A549 (cell line): ENCODE data around the gene EVA1C. TPM values are rescaled to one million over a fixed set of nuclear protein-coding genes. Genes with fewer than 3 reads are reported as not detected.
"Not testable (repeated sequence)": the region's sequence is repeated elsewhere in the genome, so short reads cannot be mapped to it uniquely, and the experiment has no call there.

ENCODE experiments used
- ATAC-seq, 2 experiments: fragments of 200-7000 bp in 1 of 2; fragments of >200 bp in 1 of 2; cut with Nextera tagmentation in 1 of 2; cut with Tn5 transposase in 1 of 2; 3 replicates each; pipeline versions ENCODE4 v1.8.0 to v1.9.1; 2018 to 2020; ENCODE audit warnings: mild to moderate bottlenecking in 1 of 2, moderate library complexity in 1 of 2
- CTCF ChIA-PET: fragments of 300-600 bp; sonication (Branson Sonifier 250); formaldehyde crosslinking; extraction: SDS; loops from one replicate; lab custom pipeline; 2021; ENCODE audit warnings: antibody characterized with exemption, inconsistent platforms; lab: Yijun Ruan, JAX
- POLR2A ChIA-PET: fragments of 350-600 bp; formaldehyde crosslinking; extraction: SDS; loops from one replicate; lab custom pipeline; 2021; ENCODE audit warnings: antibody characterized with exemption, inconsistent platforms; lab: Yijun Ruan, JAX
- DNase-seq, 2 experiments: peaks; one replicate each; pipeline versions ENCODE4 v3.0.0 to v3.0.0-alpha.2; 2011 to 2016; ENCODE audit warnings: low read depth in 1 of 2, low spot score in 1 of 2
- FAIRE-seq: peaks from 2 replicates; lab custom pipeline; 2011; peaks lifted over from hg19 to GRCh38; lab: Jason Lieb, UNC
- H3K27ac ChIP-seq, 2 experiments: fragments of >200 bp; sonication (Bioruptor Twin); formaldehyde crosslinking; 3 replicates each; pipeline ENCODE4 v1.5.1; 2016 to 2017
- H3K4me1 ChIP-seq: fragments of >200 bp; sonication (Bioruptor Twin); formaldehyde crosslinking; 3 replicates; pipeline ENCODE4 v1.6.1; 2016
- H3K4me2 ChIP-seq: fragments of >200 bp; sonication (Bioruptor Twin); formaldehyde crosslinking; 3 replicates; pipeline ENCODE4 v1.6.1; 2016
- H3K4me3 ChIP-seq: fragments of >200 bp; sonication (Bioruptor Twin); formaldehyde crosslinking; 3 replicates; pipeline ENCODE4 v1.5.1; 2016
- H3K9me3 ChIP-seq: fragments of >200 bp; sonication (Bioruptor Twin); formaldehyde crosslinking; 3 replicates; pipeline ENCODE4 v1.6.1; 2016
- CEBPB ChIP-seq, 2 experiments: fragments of >200 bp in 1 of 2; sonication (Bioruptor Twin) in 1 of 2; formaldehyde crosslinking in 1 of 2; IDR thresholded peaks; 2 replicates each; pipeline ENCODE4 v1.6.1; 2012 to 2016
- CHD2 ChIP-seq: fragments of 150-350 bp; IDR thresholded peaks from 2 replicates; pipeline ENCODE4 v1.6.1; 2014; ENCODE audit warnings: low read length; ENCODE audit not compliant: partially characterized antibody
- CHD4 ChIP-seq: fragments of 200-600 bp; sonication (generic); IDR thresholded peaks from 2 replicates; pipeline ENCODE4 v1.6.1; 2016; ENCODE audit warnings: antibody characterized with exemption, mild to moderate bottlenecking, borderline replicate concordance
- EHMT2 ChIP-seq: fragments of 200-600 bp; sonication (generic); IDR thresholded peaks from 2 replicates; pipeline ENCODE4 v1.6.1; 2016; ENCODE audit warnings: antibody characterized with exemption, low read depth, mild to moderate bottlenecking, moderate library complexity
- ELK1 ChIP-seq: fragments of 150-350 bp; IDR thresholded peaks from 2 replicates; pipeline ENCODE4 v1.6.1; 2014; ENCODE audit warnings: low read depth, mild to moderate bottlenecking, low read length
- EP300 ChIP-seq, 2 experiments: fragments of >200 bp; sonication (Bioruptor Twin); formaldehyde crosslinking; IDR thresholded peaks; 2 replicates in 1 of 2; 3 replicates in 1 of 2; pipeline ENCODE4 v1.6.1; 2016 to 2017
- ESRRA ChIP-seq: fragments of 150-350 bp; IDR thresholded peaks from 2 replicates; pipeline ENCODE4 v1.6.1; 2014; ENCODE audit warnings: mild to moderate bottlenecking, low read length, borderline replicate concordance
- FOSB ChIP-seq: fragments of 250-450 bp; sonication (Bioruptor Pico); IDR thresholded peaks from 2 replicates; pipeline ENCODE4 v1.5.0; 2020; ENCODE audit warnings: mild to moderate bottlenecking, moderate library complexity
- FOSL2 ChIP-seq, 2 experiments: fragments of 450-650 bp in 1 of 2; fragments of >200 bp in 1 of 2; sonication (Bioruptor Twin) in 1 of 2; formaldehyde crosslinking; IDR thresholded peaks; 2 replicates each; pipeline versions ENCODE4 v1.5.0 to v1.6.1; 2016 to 2020; ENCODE audit warnings: mild to moderate bottlenecking in 1 of 2, moderate library complexity in 1 of 2
- HEYL ChIP-seq: fragments of 250-450 bp; sonication (Bioruptor Pico); IDR thresholded peaks from 2 replicates; pipeline ENCODE4 v1.8.0; 2021; ENCODE audit warnings: mild to moderate bottlenecking, moderate library complexity
- HOXB13 ChIP-seq: fragments of 250-450 bp; sonication (Bioruptor Pico); IDR thresholded peaks from 2 replicates; pipeline ENCODE4 v1.5.0; 2020; ENCODE audit warnings: low read depth, mild to moderate bottlenecking, moderate library complexity
- JUN ChIP-seq, 2 experiments: fragments of >200 bp; sonication (Bioruptor Twin); formaldehyde crosslinking; IDR thresholded peaks; 2 replicates in 1 of 2; 3 replicates in 1 of 2; pipeline ENCODE4 v1.6.1; 2016 to 2017
- KDM1A ChIP-seq: fragments of 200-600 bp; sonication (generic); IDR thresholded peaks from 2 replicates; pipeline ENCODE4 v1.6.1; 2016; ENCODE audit warnings: low read depth, mild to moderate bottlenecking
- KDM5A ChIP-seq: fragments of 200-600 bp; sonication (generic); IDR thresholded peaks from 2 replicates; pipeline ENCODE4 v1.6.1; 2016; ENCODE audit warnings: antibody characterized with exemption, mild to moderate bottlenecking
- MAZ ChIP-seq: fragments of 150-350 bp; IDR thresholded peaks from 2 replicates; pipeline ENCODE4 v1.6.1; 2014; ENCODE audit warnings: antibody characterized with exemption, low read depth, low read length, borderline replicate concordance
- NFE2L2 ChIP-seq: fragments of 150-350 bp; conservative IDR thresholded peaks from 2 replicates; pipeline ENCODE4 v1.6.1; 2014; ENCODE audit warnings: low read length
- POLR2A ChIP-seq: IDR thresholded peaks from 2 replicates; pipeline ENCODE4 v1.6.1; 2012; ENCODE audit warnings: mild to moderate bottlenecking, low read length
- POLR2AphosphoS2 ChIP-seq: conservative IDR thresholded peaks from 2 replicates; pipeline ENCODE4 v1.6.1; 2012; ENCODE audit warnings: low read length, improper control_type of control experiment, inconsistent platforms
- RARB ChIP-seq: fragments of 250-450 bp; sonication (Bioruptor Pico); IDR thresholded peaks from 2 replicates; pipeline ENCODE4 v1.8.0; 2021; ENCODE audit warnings: mild to moderate bottlenecking, moderate library complexity
- RFX5 ChIP-seq: fragments of 450-650 bp; IDR thresholded peaks from 2 replicates; pipeline ENCODE4 v1.7.1; 2014; ENCODE audit warnings: antibody characterized with exemption, mild to moderate bottlenecking, moderate library complexity
- ZC3H11A ChIP-seq: fragments of 450-650 bp; IDR thresholded peaks from 2 replicates; pipeline ENCODE4 v1.6.1; 2014; ENCODE audit warnings: antibody characterized with exemption, mild to moderate bottlenecking
- ZFP36 ChIP-seq: fragments of 450-650 bp; IDR thresholded peaks from 2 replicates; pipeline ENCODE4 v1.6.1; 2014; ENCODE audit warnings: borderline replicate concordance; ENCODE audit not compliant: partially characterized antibody
- ZNF302 ChIP-seq: fragments of 250-450 bp; sonication (Bioruptor Pico); IDR thresholded peaks from 2 replicates; pipeline ENCODE4 v1.9.0; 2021; ENCODE audit warnings: inconsistent platforms, mild to moderate bottlenecking, moderate library complexity
- ZSCAN20 ChIP-seq: fragments of 250-450 bp; sonication (Bioruptor Pico); IDR thresholded peaks from 2 replicates; pipeline ENCODE4 v1.8.0; 2022; ENCODE audit warnings: mild to moderate bottlenecking, moderate library complexity
- WGBS: methylation state at CpG from one replicate; pipeline ENCODE4 v1.1.6; 2017; ENCODE audit errors: missing lambda C conversion rate; 5-methylcytosine and 5-hydroxymethylcytosine counted together
- polyA plus RNA-seq, 4 experiments: library from polyadenylated mRNA; depleted of rRNA in 3 of 4; stranded (reverse); fragments of >200 nt; fragmentation: RNase III in 1 of 4; extraction: RNeasy Plus Mini Kit Qiagen cat#74134 plus additional on column Dnase treatment in 1 of 4; gene quantifications; 2 replicates in 3 of 4; 3 replicates in 1 of 4; pipeline ENCODE4 v1.2.3, GENCODE V29; 2011 to 2017
- TF ChIP-seq, protein P1 (sequence below): fragments of 250-450 bp; sonication (Bioruptor Pico); IDR thresholded peaks from 2 replicates; pipeline ENCODE4 v1.5.0; 2021; ENCODE audit warnings: mild to moderate bottlenecking, moderate library complexity, borderline replicate concordance
- TF ChIP-seq, protein P2 (sequence below): fragments of 250-450 bp; sonication (Bioruptor Pico); IDR thresholded peaks from 2 replicates; pipeline ENCODE4 v1.5.0; 2020; ENCODE audit warnings: low read depth, mild to moderate bottlenecking, moderate library complexity
- TF ChIP-seq, protein P3 (sequence below): IDR thresholded peaks from 2 replicates; pipeline ENCODE4 v1.6.1; 2012

Gene EVA1C
- polyA plus RNA-seq, 2 of the 4 experiments (the other 2 are of a cell fraction), result 41.1 to 48.0 TPM

- no peak for DNase-seq
- no peaks in the 10 kb centered on the region for H3K9me3 ChIP-seq
- no peak overlapping the region; the same call in 2 of the 3 replicates for H3K4me2 ChIP-seq
- TF ChIP-seq RARB (no peak), ZFP36 (no peak), EHMT2 (no peak), MAZ (no peak), HEYL (CRISPR knock-in tag) (no peak), KDM1A (no peak), HOXB13 (CRISPR knock-in tag) (no peak), RFX5 (no peak), POLR2A (no peak), ESRRA (no peak), ZSCAN20 (CRISPR knock-in tag) (no peak), CHD2 (no peak), CEBPB (IDR thresholded peaks at IDR 0.05) (no peak), NFE2L2 (no peak), POLR2AphosphoS2 (no peak), JUN (IDR thresholded peaks at IDR 0.05) (no peak)
- TF ChIP-seq, protein P1, sequence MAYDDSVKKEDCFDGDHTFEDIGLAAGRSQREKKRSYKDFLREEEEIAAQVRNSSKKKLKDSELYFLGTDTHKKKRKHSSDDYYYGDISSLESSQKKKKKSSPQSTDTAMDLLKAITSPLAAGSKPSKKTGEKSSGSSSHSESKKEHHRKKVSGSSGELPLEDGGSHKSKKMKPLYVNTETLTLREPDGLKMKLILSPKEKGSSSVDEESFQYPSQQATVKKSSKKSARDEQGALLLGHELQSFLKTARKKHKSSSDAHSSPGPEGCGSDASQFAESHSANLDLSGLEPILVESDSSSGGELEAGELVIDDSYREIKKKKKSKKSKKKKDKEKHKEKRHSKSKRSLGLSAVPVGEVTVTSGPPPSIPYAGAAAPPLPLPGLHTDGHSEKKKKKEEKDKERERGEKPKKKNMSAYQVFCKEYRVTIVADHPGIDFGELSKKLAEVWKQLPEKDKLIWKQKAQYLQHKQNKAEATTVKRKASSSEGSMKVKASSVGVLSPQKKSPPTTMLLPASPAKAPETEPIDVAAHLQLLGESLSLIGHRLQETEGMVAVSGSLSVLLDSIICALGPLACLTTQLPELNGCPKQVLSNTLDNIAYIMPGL, result no peak
- TF ChIP-seq, protein P2, sequence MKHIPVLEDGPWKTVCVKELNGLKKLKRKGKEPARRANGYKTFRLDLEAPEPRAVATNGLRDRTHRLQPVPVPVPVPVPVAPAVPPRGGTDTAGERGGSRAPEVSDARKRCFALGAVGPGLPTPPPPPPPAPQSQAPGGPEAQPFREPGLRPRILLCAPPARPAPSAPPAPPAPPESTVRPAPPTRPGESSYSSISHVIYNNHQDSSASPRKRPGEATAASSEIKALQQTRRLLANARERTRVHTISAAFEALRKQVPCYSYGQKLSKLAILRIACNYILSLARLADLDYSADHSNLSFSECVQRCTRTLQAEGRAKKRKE, result no peak
- TF ChIP-seq, protein P3, sequence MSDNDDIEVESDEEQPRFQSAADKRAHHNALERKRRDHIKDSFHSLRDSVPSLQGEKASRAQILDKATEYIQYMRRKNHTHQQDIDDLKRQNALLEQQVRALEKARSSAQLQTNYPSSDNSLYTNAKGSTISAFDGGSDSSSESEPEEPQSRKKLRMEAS, result no peak
- no peak for FAIRE-seq
- no peak overlapping the region for H3K4me3 ChIP-seq
- H3K4me1 ChIP-seq, result peaks cover 20% of the 10 kb centered on the region
- peak overlapping the region in 1 of 2 experiments; percentile 56; a peak in 2 of 6 replicates for H3K27ac ChIP-seq
- ATAC-seq, result no peak
- ChIA-PET POLR2A (no interaction called here), CTCF (interaction anchor here (1.2 kb wide), 1 partner anchor 77 kb away, joined by 3 read pairs; no protein-coding TSS in a partner anchor)
- 75% methylated on average over 8 of the region's 8 CpGs for WGBS
These were observed 111.6 kb downstream of the EVA1C start for GRCh38 chr21:32523988-32524719.

- FAIRE-seq (no peak), ATAC-seq (no peak), DNase-seq (no peak)
- Histone ChIP-seq H3K9me3 (no peaks in the 10 kb centered on the region), H3K4me2 (no peak overlapping the region), H3K27ac (peak overlapping the region in 1 of 2 experiments; percentile 58; a peak in 2 of 6 replicates), H3K4me1 (peaks cover 20% of the 10 kb centered on the region), H3K4me3 (no peak overlapping the region)
- 94% methylated on average over 3 of the region's 7 CpGs for WGBS
- no peak for TF ChIP-seq ZSCAN20 (CRISPR knock-in tag)
- TF ChIP-seq RFX5, result no peak
- TF ChIP-seq JUN (IDR thresholded peaks at IDR 0.05), result no peak
- no peak for TF ChIP-seq CEBPB (IDR thresholded peaks at IDR 0.05)
- TF ChIP-seq KDM5A, result no peak
- no peak for TF ChIP-seq ZC3H11A
- no peak for TF ChIP-seq HEYL (CRISPR knock-in tag)
- TF ChIP-seq FOSB, result no peak
- POLR2A ChIA-PET, result no interaction called here
- CTCF ChIA-PET, result interaction anchor here (0.6 to 0.8 kb wide), 3 partner anchors 45 to 246 kb away, joined by 3 read pairs; partner anchors contain the start of gene PAXBP1
These were observed 112.8 kb downstream of the EVA1C start for GRCh38 chr21:32525282-32525681.

GRCh38 chr21:32529679-32530078, 117.2 kb downstream of the EVA1C start:
- Histone ChIP-seq H3K4me2 (no peak overlapping the region), H3K4me1 (no peaks in the 10 kb centered on the region), H3K27ac (no peak overlapping the region), H3K4me3 (no peak overlapping the region), H3K9me3 (no peaks in the 10 kb centered on the region)
- no peak for DNase-seq
- 73% methylated on average over 4 of the region's 4 CpGs for WGBS
- POLR2A ChIA-PET, result no interaction called here
- FAIRE-seq, result no peak
- no peak for ATAC-seq
- TF ChIP-seq CHD4, result no peak
- no peak for TF ChIP-seq ELK1
- TF ChIP-seq FOSL2 (IDR thresholded peaks at IDR 0.05), result no peak
- no peak for TF ChIP-seq FOSL2 (CRISPR knock-in tag; IDR thresholded peaks at IDR 0.05)
- TF ChIP-seq EP300 (IDR thresholded peaks at IDR 0.05), result no peak
- no peak for TF ChIP-seq ZNF302
- no peak for TF ChIP-seq CHD2
- TF ChIP-seq, all 56 proteins: peak for 0
- CTCF ChIA-PET, result interaction anchor here (0.8 kb wide), 1 partner anchor 115 kb away, joined by 3 read pairs; no protein-coding TSS in a partner anchor

GRCh38 chr21:32530809-32531208, 118.3 kb downstream of the EVA1C start:
- H3K4me1 ChIP-seq, ATAC-seq, DNase-seq, POLR2A ChIA-PET, H3K27ac ChIP-seq, H3K9me3 ChIP-seq, FAIRE-seq, H3K4me3 ChIP-seq, H3K4me2 ChIP-seq: not testable (repeated sequence)
- CTCF ChIA-PET, result interaction anchor here (1.0 to 1.4 kb wide), 3 partner anchors 10 to 41 kb away, joined by 3 read pairs; no protein-coding TSS in a partner anchor
- 74% methylated on average over 7 of the region's 7 CpGs for WGBS
